Transverse colon (tissue), 3 donors: ENCODE data around the gene PTPRN.

ENCODE experiments used
- CTCF ChIP-seq, 5 experiments: fragments of 200-600 bp in 3 of 5; fragments of 450-650 bp in 2 of 5; sonication (generic) in 3 of 5; IDR thresholded peaks; 1 replicate in 2 of 5; 2 replicates in 3 of 5; pipeline ENCODE4 v1.5.1; 2016 to 2017; ENCODE audit warnings: antibody characterized with exemption in 5 of 5, inconsistent platforms in 3 of 5, mild to moderate bottlenecking in 2 of 5, moderate library complexity in 1 of 5
- POLR2A ChIP-seq: fragments of 450-650 bp; IDR thresholded peaks from one replicate; pipeline ENCODE4 v1.6.1; 2016; ENCODE audit warnings: antibody characterized with exemption, mild to moderate bottlenecking, moderate library complexity

GRCh38 chr2:219309278-219309677 is at the start of gene PTPRN:
- TF ChIP-seq CTCF (IDR thresholded peaks at IDR 0.05) (no peak), POLR2A (no peak)
